GM19043 (cell line): ENCODE measurements around the gene RAB40C.

Experiments used
- ATAC-seq: cut with Tn5 transposase; IDR thresholded peaks from one replicate; pipeline ENCODE4 v1.9.1; 2021; ENCODE audit warnings: low read depth; ENCODE audit not compliant: unreplicated experiment

RAB40C gene

GRCh38 chr16:572865-573650 is 16.8 kb upstream of the RAB40C start:
- no peak for ATAC-seq

- no peak for ATAC-seq
Observed at GRCh38 chr16:574021-574760, 15.7 kb upstream of the RAB40C start.

- no peak for ATAC-seq
Observed at GRCh38 chr16:575354-576196, 14.3 kb upstream of the RAB40C start.

GRCh38 chr16:576197-576822 is 13.6 kb upstream of the RAB40C start:
- no peak for ATAC-seq

- ATAC-seq = no peak
Observed at GRCh38 chr16:576823-577201, 13.1 kb upstream of the RAB40C start.

GRCh38 chr16:577796-578195 is 12.1 kb upstream of the RAB40C start:
- ATAC-seq = no peak

- ATAC-seq = no peak
Observed at GRCh38 chr16:578232-578869, 11.5 kb upstream of the RAB40C start.

- ATAC-seq = no peak
Observed at GRCh38 chr16:578870-579405, 10.9 kb upstream of the RAB40C start.

- no peak for ATAC-seq
Observed at GRCh38 chr16:580141-580945, 9.5 kb upstream of the RAB40C start.

- ATAC-seq = no peak
Observed at GRCh38 chr16:580946-581498, 8.8 kb upstream of the RAB40C start.

GRCh38 chr16:582218-582613 is 7.7 kb upstream of the RAB40C start:
- ATAC-seq = no peak

- ATAC-seq = no peak
Observed at GRCh38 chr16:582614-583331, 7.1 kb upstream of the RAB40C start.

- ATAC-seq = no peak
Observed at GRCh38 chr16:583470-583814, 6.4 kb upstream of the RAB40C start.

GRCh38 chr16:583815-584591 is 5.9 kb upstream of the RAB40C start:
- no peak for ATAC-seq

- ATAC-seq = no peak
Observed at GRCh38 chr16:585351-585750, 4.5 kb upstream of the RAB40C start.

- no peak for ATAC-seq
Observed at GRCh38 chr16:586047-586644, 3.7 kb upstream of the RAB40C start.
